Skeletal muscle tissue (tissue), 4 donors: ENCODE data around the gene ABO. TPM values are rescaled to one million over a fixed set of nuclear protein-coding genes. Genes with fewer than 3 reads are reported as not detected.

ENCODE experiments used
- H3K27ac ChIP-seq: one replicate; pipeline ENCODE4 v1.7.0; 2013; ENCODE audit warnings: mild to moderate bottlenecking, low read depth, low read length, inconsistent platforms
- H3K27me3 ChIP-seq, 3 donors: one replicate each; pipeline ENCODE4 v1.7.0; 2013; ENCODE audit warnings: low read length in 3 of 3; ENCODE audit not compliant: control insufficient read depth in 3 of 3, insufficient read depth in 3 of 3
- H3K36me3 ChIP-seq, 3 donors: one replicate each; pipeline ENCODE4 v1.7.0; 2013; ENCODE audit warnings: low read length in 3 of 3; ENCODE audit not compliant: control insufficient read depth in 3 of 3, insufficient read depth in 3 of 3
- H3K4me1 ChIP-seq, 3 donors: one replicate each; pipeline ENCODE4 v1.7.0; 2013; ENCODE audit warnings: low read length in 3 of 3, mild to moderate bottlenecking in 3 of 3; ENCODE audit not compliant: control insufficient read depth in 3 of 3, insufficient read depth in 3 of 3
- H3K4me3 ChIP-seq, 3 donors: one replicate each; pipeline ENCODE4 v1.7.0; 2013; ENCODE audit warnings: low read length in 3 of 3
- H3K9ac ChIP-seq, 3 donors: one replicate each; pipeline ENCODE4 v1.7.0; 2013; ENCODE audit warnings: low read length in 3 of 3, mild to moderate bottlenecking in 3 of 3, moderate library complexity in 2 of 3, low read depth in 1 of 3
- H3K9me3 ChIP-seq, 3 donors: one replicate each; pipeline ENCODE4 v1.7.0; 2013; ENCODE audit warnings: low read length in 3 of 3; ENCODE audit not compliant: control insufficient read depth in 3 of 3
- total RNA-seq: library from RNA; depleted of rRNA; stranded (reverse); fragments of >200 nt; gene quantifications from one replicate; pipeline ENCODE4 v1.2.3, GENCODE V29; 2014
- donor health status: Osteomylitis.

The ABO gene
- total RNA-seq, 1 donor from 2014 or later: under 0.01 TPM

- peaks cover 0 to 22% (median 7%) of the 10 kb centered on the region in 3 donors for H3K27me3 ChIP-seq
- H3K36me3 ChIP-seq: no peaks in the 10 kb centered on the region
- no peak overlapping the region for H3K4me3 ChIP-seq
- no peak overlapping the region for H3K9ac ChIP-seq
- peaks cover 0 to 4% (median 0%) of the 10 kb centered on the region in 3 donors for H3K9me3 ChIP-seq
- H3K27ac ChIP-seq: no peak overlapping the region
- H3K4me1 ChIP-seq: no peaks in the 10 kb centered on the region
Observed at GRCh38 chr9:133264235-133264764, 10.7 kb downstream of the ABO start.

DNA sequence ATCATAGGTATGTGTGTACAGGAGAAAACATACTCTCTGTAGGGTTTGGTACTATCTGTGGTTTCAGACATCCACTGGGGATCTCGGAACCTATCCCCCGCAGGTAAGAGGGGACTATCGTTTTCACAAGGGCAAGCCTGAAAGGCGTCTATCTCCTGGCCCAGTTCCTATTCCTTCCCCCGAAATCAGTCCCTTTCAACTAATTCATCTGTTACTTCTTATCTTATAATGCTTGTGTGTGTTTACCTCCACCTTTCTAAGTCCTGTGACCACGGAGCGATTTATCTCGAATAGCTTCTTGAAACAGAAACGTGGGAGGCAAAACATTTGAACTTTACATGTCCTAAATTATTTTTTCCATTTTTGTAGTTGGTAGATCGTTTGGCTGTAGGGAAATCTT is 11.4 kb downstream of the ABO start:
- Histone ChIP-seq H3K4me3 (no peak overlapping the region), H3K27ac (no peak overlapping the region), H3K9ac (no peak overlapping the region), H3K27me3 (peaks cover 0 to 20% (median 7%) of the 10 kb centered on the region in 3 donors), H3K9me3 (peaks cover 0 to 4% (median 0%) of the 10 kb centered on the region in 3 donors), H3K36me3 (no peaks in the 10 kb centered on the region), H3K4me1 (no peaks in the 10 kb centered on the region)

- Histone ChIP-seq H3K27me3 (peaks cover 0 to 20% (median 9%) of the 10 kb centered on the region in 3 donors), H3K9ac (no peak overlapping the region), H3K9me3 (peaks cover 0 to 4% (median 0%) of the 10 kb centered on the region in 3 donors), H3K4me1 (peaks cover 0 to 8% (median 2%) of the 10 kb centered on the region in 3 donors), H3K36me3 (no peaks in the 10 kb centered on the region), H3K27ac (no peak overlapping the region), H3K4me3 (no peak overlapping the region)
Observed at GRCh38 chr9:133262226-133262625, 12.8 kb downstream of the ABO start.

GRCh38 chr9:133261753-133262120 is 13.3 kb downstream of the ABO start:
- H3K9me3 ChIP-seq: peaks cover 0 to 4% (median 0%) of the 10 kb centered on the region in 3 donors
- H3K27ac ChIP-seq: no peak overlapping the region
- H3K4me3 ChIP-seq: no peak overlapping the region
- peaks cover 0 to 12% (median 2%) of the 10 kb centered on the region in 3 donors for H3K4me1 ChIP-seq
- peaks cover 0 to 20% (median 14%) of the 10 kb centered on the region in 3 donors for H3K27me3 ChIP-seq
- H3K9ac ChIP-seq: no peak overlapping the region
- no peaks in the 10 kb centered on the region for H3K36me3 ChIP-seq

DNA sequence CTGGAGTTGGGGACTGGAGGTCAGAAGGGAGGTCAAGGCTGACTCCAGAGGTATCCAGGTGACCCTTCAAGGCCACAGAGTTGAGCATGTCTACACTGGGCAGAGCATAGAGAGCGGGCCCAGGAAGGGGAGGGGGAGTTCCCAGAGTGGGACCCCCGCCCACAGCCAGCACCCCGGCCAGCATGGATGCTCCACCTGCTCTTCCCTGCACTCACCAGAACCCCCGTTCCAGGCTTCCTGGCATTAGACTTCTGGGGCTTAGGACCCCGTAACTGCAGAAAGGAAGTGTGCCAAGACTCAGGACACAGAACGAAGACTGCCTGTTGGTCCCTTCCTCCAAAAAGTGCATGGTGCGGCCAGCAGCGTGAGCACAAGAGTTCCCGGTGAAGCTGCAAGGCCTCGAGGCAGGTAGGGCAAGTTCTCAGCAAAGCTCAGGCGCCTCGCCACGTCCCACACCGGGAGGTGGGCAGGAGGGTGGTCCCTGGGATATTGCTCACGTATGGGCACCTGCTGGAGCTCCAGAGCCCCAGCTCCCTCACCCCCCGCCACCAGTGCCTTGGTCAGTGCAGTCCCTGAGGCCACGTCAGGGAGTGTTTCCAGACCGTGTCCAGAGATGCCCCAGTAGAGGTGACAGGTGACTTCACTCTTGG is 13.8 kb downstream of the ABO start:
- Histone ChIP-seq H3K9me3 (peaks cover 0 to 4% (median 0%) of the 10 kb centered on the region in 3 donors), H3K4me1 (peaks cover 0 to 13% (median 2%) of the 10 kb centered on the region in 3 donors)

GRCh38 chr9:133260334-133261102 is 14.5 kb downstream of the ABO start:
- Histone ChIP-seq H3K9me3 (peaks cover 0 to 4% (median 0%) of the 10 kb centered on the region in 3 donors), H3K27me3 (peaks cover 0 to 20% (median 17%) of the 10 kb centered on the region in 3 donors), H3K36me3 (no peaks in the 10 kb centered on the region), H3K4me1 (peaks cover 0 to 13% (median 2%) of the 10 kb centered on the region in 3 donors), H3K27ac (no peak overlapping the region), H3K9ac (no peak overlapping the region), H3K4me3 (no peak overlapping the region)

More for the DNA sequence above, 13.8 kb downstream of the ABO start:
- Histone ChIP-seq H3K9ac (no peak overlapping the region), H3K36me3 (no peaks in the 10 kb centered on the region), H3K27me3 (peaks cover 0 to 20% (median 17%) of the 10 kb centered on the region in 3 donors), H3K27ac (no peak overlapping the region), H3K4me3 (no peak overlapping the region)

- Histone ChIP-seq H3K4me1 (peaks cover 0 to 13% (median 2%) of the 10 kb centered on the region in 3 donors), H3K27ac (no peak overlapping the region)
Observed at GRCh38 chr9:133258061-133259015, 16.7 kb downstream of the ABO start.

GRCh38 chr9:133257465-133257956 is 17.5 kb downstream of the ABO start:
- Histone ChIP-seq H3K27ac (no peak overlapping the region), H3K9me3 (peaks cover 0 to 5% (median 0%) of the 10 kb centered on the region in 3 donors), H3K27me3 (peaks cover 0 to 17% (median 12%) of the 10 kb centered on the region in 3 donors), H3K9ac (no peak overlapping the region), H3K36me3 (no peaks in the 10 kb centered on the region), H3K4me3 (no peak overlapping the region), H3K4me1 (peaks cover 0 to 13% (median 2%) of the 10 kb centered on the region in 3 donors)

More at GRCh38 chr9:133258061-133259015, 16.7 kb downstream of the ABO start:
- H3K27me3 ChIP-seq: peaks cover 0 to 17% (median 15%) of the 10 kb centered on the region in 3 donors
- H3K9ac ChIP-seq: no peak overlapping the region
- H3K9me3 ChIP-seq: peaks cover 0 to 5% (median 0%) of the 10 kb centered on the region in 3 donors
- no peak overlapping the region for H3K4me3 ChIP-seq
- no peaks in the 10 kb centered on the region for H3K36me3 ChIP-seq

- Histone ChIP-seq H3K36me3 (no peaks in the 10 kb centered on the region), H3K4me1 (peaks cover 0 to 13% (median 2%) of the 10 kb centered on the region in 3 donors), H3K9me3 (peaks cover 0 to 5% (median 0%) of the 10 kb centered on the region in 3 donors), H3K4me3 (no peak overlapping the region), H3K9ac (no peak overlapping the region), H3K27me3 (peaks cover 0 to 14% (median 10%) of the 10 kb centered on the region in 3 donors), H3K27ac (peak overlapping the region; percentile 44)
Observed at GRCh38 chr9:133256686-133257091, 18.3 kb downstream of the ABO start.
